GM23338 (cell line): Measurements from ENCODE around the gene RASSF7. TPM values are rescaled to one million over a fixed set of nuclear protein-coding genes. Genes with fewer than 3 reads are reported as not detected.

ENCODE experiments used
- ATAC-seq: fragments of 200-7000 bp; cut with Tn5 transposase; 3 replicates; pipeline ENCODE4 v1.9.1; 2020
- DNase-seq: peaks from one replicate; pipeline ENCODE4 v3.0.0-alpha.2; 2015; ENCODE audit warnings: low spot score
- H2AFZ ChIP-seq: fragments of 200-600 bp; sonication (generic); 2 replicates; pipeline ENCODE4 v1.8.0; 2016; ENCODE audit warnings: antibody characterized with exemption, mild to moderate bottlenecking, moderate library complexity
- H3F3A ChIP-seq: fragments of 200-600 bp; sonication (generic); replicated peaks from 2 replicates; pipeline ENCODE4 v1.8.0; 2017; ENCODE audit warnings: antibody characterized with exemption, mixed run types, low read depth
- H3K27ac ChIP-seq: fragments of 200-600 bp; sonication (generic); 2 replicates; pipeline ENCODE4 v1.6.1; 2016; ENCODE audit warnings: low read depth
- H3K27me3 ChIP-seq: fragments of 200-600 bp; sonication (generic); 2 replicates; pipeline ENCODE4 v1.8.0; 2016; ENCODE audit warnings: mild to moderate bottlenecking, mixed run types, moderate library complexity; ENCODE audit not compliant: insufficient read depth
- H3K36me3 ChIP-seq: fragments of 200-600 bp; sonication (generic); 2 replicates; pipeline ENCODE4 v1.8.0; 2016; ENCODE audit warnings: mild to moderate bottlenecking; ENCODE audit not compliant: insufficient read depth
- H3K4me1 ChIP-seq: fragments of 200-600 bp; sonication (generic); 2 replicates; pipeline ENCODE4 v1.8.0; 2016; ENCODE audit warnings: mild to moderate bottlenecking, moderate library complexity; ENCODE audit not compliant: insufficient read depth
- H3K4me2 ChIP-seq: fragments of 200-600 bp; sonication (generic); 2 replicates; pipeline ENCODE4 v1.7.1; 2017; ENCODE audit warnings: mixed run types
- H3K4me3 ChIP-seq: fragments of 200-600 bp; sonication (generic); 2 replicates; pipeline ENCODE4 v1.6.1; 2016; ENCODE audit warnings: mixed run types
- H3K79me2 ChIP-seq: fragments of 200-600 bp; sonication (generic); replicated peaks from 2 replicates; pipeline ENCODE4 v1.8.0; 2017; ENCODE audit warnings: mild to moderate bottlenecking; ENCODE audit not compliant: insufficient read depth
- H3K9me2 ChIP-seq: fragments of 200-600 bp; sonication (generic); 2 replicates; pipeline ENCODE4 v1.8.0; 2017; ENCODE audit not compliant: insufficient read depth
- H4K20me1 ChIP-seq: fragments of 200-600 bp; sonication (generic); replicated peaks from 2 replicates; pipeline ENCODE4 v1.8.0; 2017; ENCODE audit warnings: mild to moderate bottlenecking; ENCODE audit not compliant: insufficient read depth
- H3K27ac Mint-ChIP-seq: 2 replicates; pipeline ENCODE4 v1.8.0; 2020; ENCODE audit warnings: inconsistent platforms, mild to moderate bottlenecking, moderate library complexity, mixed read lengths
- H3K27me3 Mint-ChIP-seq: 3 replicates; pipeline ENCODE4 v1.8.0; 2022; ENCODE audit warnings: low read depth, mild to moderate bottlenecking, moderate library complexity, mixed read lengths, inconsistent platforms; ENCODE audit not compliant: insufficient read depth, poor library complexity
- H3K36me3 Mint-ChIP-seq: 3 replicates; pipeline ENCODE4 v1.8.0; 2021; ENCODE audit warnings: low read depth, mild to moderate bottlenecking, inconsistent platforms, moderate library complexity, mixed read lengths
- H3K4me1 Mint-ChIP-seq: 3 replicates; pipeline ENCODE4 v1.8.0; 2020; ENCODE audit warnings: mild to moderate bottlenecking, inconsistent platforms, mixed read lengths
- H3K4me3 Mint-ChIP-seq: 3 replicates; pipeline ENCODE4 v1.8.0; 2021; ENCODE audit warnings: moderate library complexity, mild to moderate bottlenecking, inconsistent platforms, mixed read lengths
- H3K9me3 Mint-ChIP-seq: 3 replicates; pipeline ENCODE4 v1.8.0; 2020; ENCODE audit warnings: moderate library complexity, mild to moderate bottlenecking, inconsistent platforms, mixed read lengths
- CREB1 ChIP-seq: fragments of 250-450 bp; sonication (Bioruptor Pico); IDR thresholded peaks from 2 replicates; pipeline ENCODE4 v1.5.0; 2020; ENCODE audit warnings: low read depth, mild to moderate bottlenecking, moderate library complexity
- EZH2 ChIP-seq: fragments of 200-600 bp; sonication (generic); IDR thresholded peaks from one replicate; pipeline ENCODE4 v1.8.0; 2017; ENCODE audit warnings: antibody characterized with exemption, mild to moderate bottlenecking, low read depth; ENCODE audit not compliant: unreplicated experiment
- EZH2phosphoT487 ChIP-seq: fragments of 200-600 bp; sonication (generic); IDR thresholded peaks from one replicate; pipeline ENCODE4 v1.8.1; 2018; ENCODE audit warnings: antibody characterized with exemption; ENCODE audit not compliant: unreplicated experiment
- JUNB ChIP-seq: IDR thresholded peaks from one replicate; pipeline ENCODE4 v1.6.1; 2016; ENCODE audit warnings: antibody characterized with exemption; ENCODE audit not compliant: unreplicated experiment
- NANOG ChIP-seq: IDR thresholded peaks from 2 replicates; pipeline ENCODE4 v1.6.1; 2016; ENCODE audit warnings: antibody characterized with exemption, borderline replicate concordance
- STAT1 ChIP-seq: IDR thresholded peaks from one replicate; pipeline ENCODE4 v1.6.1; 2016; ENCODE audit warnings: antibody characterized with exemption; ENCODE audit not compliant: unreplicated experiment
- ZNF114 ChIP-seq: fragments of 250-450 bp; sonication (Bioruptor Pico); IDR thresholded peaks from 2 replicates; pipeline ENCODE4 v1.5.0; 2020; ENCODE audit warnings: mild to moderate bottlenecking, moderate library complexity
- ZNF331 ChIP-seq: fragments of 250-450 bp; sonication (Bioruptor Pico); IDR thresholded peaks from 2 replicates; pipeline ENCODE4 v1.5.0; 2020; ENCODE audit warnings: low read depth, mild to moderate bottlenecking, moderate library complexity
- ZNF462 ChIP-seq: fragments of 250-450 bp; sonication (Bioruptor Pico); IDR thresholded peaks from 2 replicates; pipeline ENCODE4 v1.5.0; 2020; ENCODE audit warnings: mild to moderate bottlenecking, moderate library complexity
- polyA plus RNA-seq: library from polyadenylated mRNA; unstranded; fragments of >200 nt; fragmentation: Nextera tagmentation; extraction: Ambion mirVana; gene quantifications from 2 replicates; pipeline ENCODE4 v1.2.1, GENCODE V29; 2016
- total RNA-seq: library from RNA; depleted of rRNA; stranded (reverse); fragments of >200 nt; shearing (Covaris generic); gene quantifications from 2 replicates; pipeline ENCODE4 v1.2.3, GENCODE V29; 2014
- TF ChIP-seq, protein P1 (sequence below): IDR thresholded peaks from 2 replicates; pipeline ENCODE4 v1.6.1; 2016; ENCODE audit warnings: antibody characterized with exemption
- TF ChIP-seq, protein P2 (sequence below): IDR thresholded peaks from one replicate; pipeline ENCODE4 v1.6.1; 2018; ENCODE audit warnings: antibody characterized with exemption; ENCODE audit not compliant: unreplicated experiment

RASSF7 gene
- total and polyA plus RNA-seq, 2 experiments from 2014 or later, result 39.6 to 64.8 TPM

DNA sequence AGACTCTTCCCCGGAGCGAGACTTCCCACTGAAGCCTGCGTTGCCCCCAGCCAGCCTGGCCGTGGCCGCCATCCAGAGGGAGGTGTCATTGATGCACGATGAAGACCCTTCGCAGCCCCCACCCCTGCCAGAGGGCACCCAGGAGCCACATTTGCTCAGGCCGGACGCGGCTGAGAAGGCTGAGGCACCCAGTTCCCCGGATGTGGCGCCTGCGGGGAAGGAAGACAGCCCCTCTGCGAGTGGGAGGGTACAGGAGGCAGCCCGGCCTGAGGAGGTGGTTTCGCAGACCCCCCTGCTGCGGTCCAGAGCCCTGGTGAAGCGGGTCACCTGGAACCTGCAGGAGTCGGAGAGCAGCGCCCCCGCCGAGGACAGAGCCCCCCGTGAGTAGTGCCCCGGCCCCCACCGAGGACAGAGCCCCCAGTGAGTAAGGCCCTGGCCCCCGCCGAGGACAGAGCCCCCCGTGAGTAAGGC is 48.6 kb downstream of the RASSF7 start:
- DNase-seq (no peak), ATAC-seq (no peak)
- Histone ChIP-seq H3F3A (peaks cover 34% of the 10 kb centered on the region), H3K9me2 (no peaks in the 10 kb centered on the region), H3K4me3 (no peak overlapping the region), H3K79me2 (0 out of 2 replicates have a peak, but pooled peaks cover 4% of the 10 kb centered on the region), H2AFZ (no peak overlapping the region), H3K27ac (no peak overlapping the region), H3K27me3 (no peaks in the 10 kb centered on the region), H3K4me1 (peaks cover 4% of the 10 kb centered on the region; the same call in 1 of the 2 replicates), H3K36me3 (0 out of 2 replicates have a peak, but pooled peaks cover 10% of the 10 kb centered on the region), H4K20me1 (peaks cover 18% of the 10 kb centered on the region; the same call in 1 of the 2 replicates), H3K4me2 (no peak overlapping the region)
- TF ChIP-seq STAT1 (no peak), ZNF114 (CRISPR knock-in tag) (no peak)
- no peaks in the 10 kb centered on the region for H3K9me3 Mint-ChIP-seq
- no peak overlapping the region for H3K4me3 Mint-ChIP-seq
- H3K27ac Mint-ChIP-seq, result no peak overlapping the region
- peaks cover 5% of the 10 kb centered on the region for H3K4me1 Mint-ChIP-seq
- peaks cover 48% of the 10 kb centered on the region for H3K36me3 Mint-ChIP-seq
- H3K27me3 Mint-ChIP-seq, result peaks cover 9% of the 10 kb centered on the region

GRCh38 chr11:610146-610801 is 49.5 kb downstream of the RASSF7 start:
- 0 out of 2 replicates have a peak, but pooled peaks cover 7% of the 10 kb centered on the region for H3K36me3 ChIP-seq
- TF ChIP-seq ZNF462 (CRISPR knock-in tag) (no peak), NANOG (no peak), ZNF331 (CRISPR knock-in tag) (no peak), STAT1 (no peak), EZH2phosphoT487 (no peak), JUNB (no peak), EZH2 (no peak), CREB1 (CRISPR knock-in tag) (no peak)
- TF ChIP-seq, protein P1, sequence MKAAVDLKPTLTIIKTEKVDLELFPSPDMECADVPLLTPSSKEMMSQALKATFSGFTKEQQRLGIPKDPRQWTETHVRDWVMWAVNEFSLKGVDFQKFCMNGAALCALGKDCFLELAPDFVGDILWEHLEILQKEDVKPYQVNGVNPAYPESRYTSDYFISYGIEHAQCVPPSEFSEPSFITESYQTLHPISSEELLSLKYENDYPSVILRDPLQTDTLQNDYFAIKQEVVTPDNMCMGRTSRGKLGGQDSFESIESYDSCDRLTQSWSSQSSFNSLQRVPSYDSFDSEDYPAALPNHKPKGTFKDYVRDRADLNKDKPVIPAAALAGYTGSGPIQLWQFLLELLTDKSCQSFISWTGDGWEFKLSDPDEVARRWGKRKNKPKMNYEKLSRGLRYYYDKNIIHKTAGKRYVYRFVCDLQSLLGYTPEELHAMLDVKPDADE, result no peak
- TF ChIP-seq, protein P2, sequence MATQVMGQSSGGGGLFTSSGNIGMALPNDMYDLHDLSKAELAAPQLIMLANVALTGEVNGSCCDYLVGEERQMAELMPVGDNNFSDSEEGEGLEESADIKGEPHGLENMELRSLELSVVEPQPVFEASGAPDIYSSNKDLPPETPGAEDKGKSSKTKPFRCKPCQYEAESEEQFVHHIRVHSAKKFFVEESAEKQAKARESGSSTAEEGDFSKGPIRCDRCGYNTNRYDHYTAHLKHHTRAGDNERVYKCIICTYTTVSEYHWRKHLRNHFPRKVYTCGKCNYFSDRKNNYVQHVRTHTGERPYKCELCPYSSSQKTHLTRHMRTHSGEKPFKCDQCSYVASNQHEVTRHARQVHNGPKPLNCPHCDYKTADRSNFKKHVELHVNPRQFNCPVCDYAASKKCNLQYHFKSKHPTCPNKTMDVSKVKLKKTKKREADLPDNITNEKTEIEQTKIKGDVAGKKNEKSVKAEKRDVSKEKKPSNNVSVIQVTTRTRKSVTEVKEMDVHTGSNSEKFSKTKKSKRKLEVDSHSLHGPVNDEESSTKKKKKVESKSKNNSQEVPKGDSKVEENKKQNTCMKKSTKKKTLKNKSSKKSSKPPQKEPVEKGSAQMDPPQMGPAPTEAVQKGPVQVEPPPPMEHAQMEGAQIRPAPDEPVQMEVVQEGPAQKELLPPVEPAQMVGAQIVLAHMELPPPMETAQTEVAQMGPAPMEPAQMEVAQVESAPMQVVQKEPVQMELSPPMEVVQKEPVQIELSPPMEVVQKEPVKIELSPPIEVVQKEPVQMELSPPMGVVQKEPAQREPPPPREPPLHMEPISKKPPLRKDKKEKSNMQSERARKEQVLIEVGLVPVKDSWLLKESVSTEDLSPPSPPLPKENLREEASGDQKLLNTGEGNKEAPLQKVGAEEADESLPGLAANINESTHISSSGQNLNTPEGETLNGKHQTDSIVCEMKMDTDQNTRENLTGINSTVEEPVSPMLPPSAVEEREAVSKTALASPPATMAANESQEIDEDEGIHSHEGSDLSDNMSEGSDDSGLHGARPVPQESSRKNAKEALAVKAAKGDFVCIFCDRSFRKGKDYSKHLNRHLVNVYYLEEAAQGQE, result no peak

More at GRCh38 chr11:610146-610801, 49.5 kb downstream of the RASSF7 start:
- Mint-ChIP-seq H3K4me1 (peaks cover 5% of the 10 kb centered on the region), H3K36me3 (peaks cover 41% of the 10 kb centered on the region), H3K27ac (no peak overlapping the region), H3K9me3 (no peaks in the 10 kb centered on the region), H3K4me3 (no peak overlapping the region), H3K27me3 (peaks cover 9% of the 10 kb centered on the region)
- ATAC-seq (no peak), DNase-seq (no peak)
- H3F3A ChIP-seq, result peaks cover 33% of the 10 kb centered on the region
- H3K27me3 ChIP-seq, result no peaks in the 10 kb centered on the region
- no peaks in the 10 kb centered on the region for H3K9me2 ChIP-seq
- H2AFZ ChIP-seq, result no peak overlapping the region
- H4K20me1 ChIP-seq, result peaks cover 18% of the 10 kb centered on the region; the same call in 1 of the 2 replicates
- H3K4me3 ChIP-seq, result no peak overlapping the region
- H3K79me2 ChIP-seq, result no peaks in the 10 kb centered on the region
- H3K4me2 ChIP-seq, result no peak overlapping the region
- no peak overlapping the region for H3K27ac ChIP-seq
- peaks cover 4% of the 10 kb centered on the region; the same call in 1 of the 2 replicates for H3K4me1 ChIP-seq
